Stimulated activated CD8-positive, alpha-beta memory T cell treated with anti-CD3 and anti-CD28 coated beads, Interleukin-12 subunit alpha, Interleukin-12 subunit beta, amount 100 ng/mL, for 4 hours (primary cell): Measurements from ENCODE around the gene NMRK2.

Experiments
- DNase-seq: peaks from one replicate; pipeline ENCODE4 v3.0.0-alpha.2; 2020; ENCODE audit warnings: low read depth

NMRK2 gene

GRCh38 chr19:3981736-3982681 is 49.1 kb downstream of the NMRK2 start:
- no peak for DNase-seq

GRCh38 chr19:3982701-3983541 is 50.1 kb downstream of the NMRK2 start:
- DNase-seq: no peak

GRCh38 chr19:3983542-3983914 is 50.7 kb downstream of the NMRK2 start:
- DNase-seq: no peak

GRCh38 chr19:3983936-3984583 is 51.2 kb downstream of the NMRK2 start:
- DNase-seq: no peak

- no peak for DNase-seq
Observed at GRCh38 chr19:3984584-3984907, 51.7 kb downstream of the NMRK2 start.

GRCh38 chr19:3984908-3985642 is 52.2 kb downstream of the NMRK2 start, which contains the start of gene EEF2:
Gene EEF2, minus strand, starts transcription at chr19:3985463. Its CDS starts 83 bp downstream, at chr19:3985380.
- peak; percentile 80 for DNase-seq

- no peak for DNase-seq
Observed at GRCh38 chr19:3985643-3986259, 52.9 kb downstream of the NMRK2 start.

GRCh38 chr19:3986260-3987041 is 53.6 kb downstream of the NMRK2 start:
- DNase-seq: no peak

GRCh38 chr19:3987619-3988371 is 54.9 kb downstream of the NMRK2 start:
- peak; percentile 77 for DNase-seq

- no peak for DNase-seq
Observed at GRCh38 chr19:3990815-3991117, 57.9 kb downstream of the NMRK2 start.
